WI38 (cell line): Measurements from ENCODE around the gene ADPGK.

Source experiments
- H3K4me3 ChIP-seq: 2 replicates; pipeline ENCODE4 v1.5.1; 2011; ENCODE audit warnings: low read depth, mild to moderate bottlenecking, control low read depth, low read length
- CTCF ChIP-seq: IDR thresholded peaks from 2 replicates; pipeline ENCODE4 v1.5.1; 2012; ENCODE audit warnings: low read depth, mild to moderate bottlenecking, control low read depth, low read length

Gene ADPGK

GRCh38 chr15:72783640-72784455 lies at the start of gene ADPGK:
ADPGK (minus strand) TSS chr15:72783758; CDS start chr15:72783691, 67 bp downstream.
- TF ChIP-seq CTCF, result no peak
- H3K4me3 ChIP-seq, result peak within 1 kb of the TSS; percentile 91

GRCh38 chr15:72827226-72827625 lies 43.7 kb upstream of the ADPGK start:
- no peak for TF ChIP-seq CTCF
- H3K4me3 ChIP-seq, result no peak overlapping the region

GRCh38 chr15:72826611-72827010 lies 43.1 kb upstream of the ADPGK start:
- H3K4me3 ChIP-seq, result no peak overlapping the region
- TF ChIP-seq CTCF, result no peak

GRCh38 chr15:72825829-72826228 lies 42.3 kb upstream of the ADPGK start:
- H3K4me3 ChIP-seq, result no peak overlapping the region
- no peak for TF ChIP-seq CTCF

GRCh38 chr15:72824781-72825180 lies 41.2 kb upstream of the ADPGK start:
- H3K4me3 ChIP-seq, result no peak overlapping the region
- no peak for TF ChIP-seq CTCF

- no peak for TF ChIP-seq CTCF
Observed at GRCh38 chr15:72824112-72824511, 40.6 kb upstream of the ADPGK start.

GRCh38 chr15:72820278-72820677 lies 36.7 kb upstream of the ADPGK start:
- TF ChIP-seq CTCF, result no peak
- no peak overlapping the region for H3K4me3 ChIP-seq

More at GRCh38 chr15:72824112-72824511, 40.6 kb upstream of the ADPGK start:
- H3K4me3 ChIP-seq, result no peak overlapping the region
